Suprapubic skin (tissue), 4 donors: ENCODE data around the gene IGFBP2. TPM values are rescaled to one million over a fixed set of nuclear protein-coding genes. Genes with fewer than 3 reads are reported as not detected.
"Not testable (repeated sequence)": the region's sequence is repeated elsewhere in the genome, so short reads cannot be mapped to it uniquely, and the experiment has no call there.

Experiments
- DNase-seq, 2 donors: peaks; one replicate each; pipeline ENCODE4 v3.0.0-alpha.2; 2019; ENCODE audit warnings: low spot score in 2 of 2
- H3K27ac ChIP-seq: fragments of 200-600 bp; sonication (generic); one replicate; pipeline ENCODE4 v1.5.1; 2019
- H3K27me3 ChIP-seq: fragments of 200-600 bp; sonication (generic); one replicate; pipeline ENCODE4 v1.5.1; 2019
- H3K36me3 ChIP-seq: fragments of 200-600 bp; sonication (generic); one replicate; pipeline ENCODE4 v1.5.1; 2019
- H3K4me1 ChIP-seq: fragments of 200-600 bp; sonication (generic); one replicate; pipeline ENCODE4 v1.5.1; 2019
- H3K4me3 ChIP-seq: fragments of 200-600 bp; sonication (generic); one replicate; pipeline ENCODE4 v1.5.1; 2019; ENCODE audit warnings: mild to moderate bottlenecking
- H3K9me3 ChIP-seq: fragments of 200-600 bp; sonication (generic); one replicate; pipeline ENCODE4 v1.5.1; 2019
- CTCF ChIP-seq, 2 donors: fragments of 200-600 bp in 1 of 2; fragments of 450-650 bp in 1 of 2; sonication (generic) in 1 of 2; IDR thresholded peaks; one replicate each; pipeline ENCODE4 v1.5.1; 2016 to 2019; ENCODE audit warnings: antibody characterized with exemption in 2 of 2, mild to moderate bottlenecking in 1 of 2, moderate library complexity in 1 of 2
- EP300 ChIP-seq: sonication (generic); formaldehyde crosslinking; IDR thresholded peaks from one replicate; pipeline ENCODE4 v1.6.1; 2017; ENCODE audit warnings: antibody characterized with exemption
- POLR2A ChIP-seq, 2 donors: fragments of 450-650 bp; IDR thresholded peaks; one replicate each; pipeline ENCODE4 v1.6.1; 2017; ENCODE audit warnings: antibody characterized with exemption in 2 of 2, mild to moderate bottlenecking in 2 of 2, moderate library complexity in 2 of 2
- POLR2AphosphoS5 ChIP-seq, 3 donors: sonication (generic); formaldehyde crosslinking; IDR thresholded peaks; one replicate each; pipeline ENCODE4 v1.6.1; 2017; ENCODE audit warnings: antibody characterized with exemption in 3 of 3
- WGBS: methylation state at CpG from one replicate; pipeline ENCODE4 v1.1.5; 2018; 5-methylcytosine and 5-hydroxymethylcytosine counted together
- total RNA-seq, 4 donors: library from RNA; depleted of rRNA; stranded (reverse); fragments of >200 nt; gene quantifications; one replicate each; pipeline ENCODE4 v1.1.0, GENCODE V29; 2016

The IGFBP2 gene
- total RNA-seq, 4 donors from 2014 or later: 7.5 to 28.3 (median 18.7) TPM

DNA sequence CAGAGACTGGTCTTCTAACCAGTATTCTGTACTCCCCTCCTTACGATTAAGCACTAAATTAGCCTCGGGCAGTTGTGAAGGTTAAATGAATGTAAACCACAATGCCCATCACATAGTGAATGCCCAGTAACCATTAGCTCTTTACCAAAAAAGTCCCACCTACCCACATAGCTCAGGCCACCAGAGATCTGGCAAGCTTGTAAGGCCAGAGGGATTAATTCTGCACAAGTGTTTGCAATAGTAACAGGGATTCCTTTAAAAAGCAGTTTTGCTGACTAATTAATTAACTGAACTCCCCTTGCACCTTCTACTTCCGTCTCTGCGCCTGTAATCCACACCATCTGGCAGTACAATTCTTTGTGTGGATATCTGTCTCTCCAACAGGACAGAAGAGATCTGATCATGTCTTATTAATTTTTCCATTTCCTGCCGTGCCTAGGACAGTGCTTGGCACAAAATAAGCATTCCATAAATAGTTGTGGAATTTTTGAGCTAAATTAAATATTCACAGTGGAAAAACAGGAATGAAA is 36.2 kb upstream of the IGFBP2 start:
- no peak overlapping the region for H3K4me3 ChIP-seq
- no peaks in the 10 kb centered on the region for H3K27me3 ChIP-seq
- no peaks in the 10 kb centered on the region for H3K36me3 ChIP-seq
- H3K9me3 ChIP-seq: no peaks in the 10 kb centered on the region
- TF ChIP-seq POLR2AphosphoS5 (IDR thresholded peaks at IDR 0.05) (no peak), EP300 (no peak)
- H3K27ac ChIP-seq: no peak overlapping the region
- DNase-seq: no peak
- H3K4me1 ChIP-seq: peaks cover 22% of the 10 kb centered on the region
- 29% methylated on average over 5 of the region's 5 CpGs for whole genome bisulfite sequencing

DNA sequence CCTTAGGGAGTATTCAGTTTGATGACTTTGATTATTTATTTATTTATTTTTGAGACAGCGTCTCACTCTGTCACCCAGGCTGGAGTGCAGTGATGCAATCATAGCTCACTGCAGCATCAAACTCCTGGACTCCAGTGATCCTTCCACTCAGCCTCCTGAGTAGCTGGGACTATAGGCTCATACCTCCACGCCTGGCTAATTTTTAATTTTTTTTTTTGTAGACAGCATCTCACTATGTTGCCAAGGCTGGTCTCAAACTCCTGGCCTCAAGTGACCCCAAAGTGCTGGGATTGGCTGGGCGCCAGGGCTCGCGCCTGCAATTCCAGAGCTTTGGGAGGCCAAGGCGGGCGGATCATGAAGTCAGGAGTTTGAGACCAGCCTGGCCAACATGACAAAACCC is 35.4 kb upstream of the IGFBP2 start:
- DNase-seq, H3K9me3 ChIP-seq, H3K36me3 ChIP-seq, H3K27ac ChIP-seq, H3K27me3 ChIP-seq, H3K4me3 ChIP-seq: not testable (repeated sequence)
- H3K4me1 ChIP-seq: peaks cover 28% of the 10 kb centered on the region
- 59% methylated on average over 7 of the region's 7 CpGs for WGBS

DNA sequence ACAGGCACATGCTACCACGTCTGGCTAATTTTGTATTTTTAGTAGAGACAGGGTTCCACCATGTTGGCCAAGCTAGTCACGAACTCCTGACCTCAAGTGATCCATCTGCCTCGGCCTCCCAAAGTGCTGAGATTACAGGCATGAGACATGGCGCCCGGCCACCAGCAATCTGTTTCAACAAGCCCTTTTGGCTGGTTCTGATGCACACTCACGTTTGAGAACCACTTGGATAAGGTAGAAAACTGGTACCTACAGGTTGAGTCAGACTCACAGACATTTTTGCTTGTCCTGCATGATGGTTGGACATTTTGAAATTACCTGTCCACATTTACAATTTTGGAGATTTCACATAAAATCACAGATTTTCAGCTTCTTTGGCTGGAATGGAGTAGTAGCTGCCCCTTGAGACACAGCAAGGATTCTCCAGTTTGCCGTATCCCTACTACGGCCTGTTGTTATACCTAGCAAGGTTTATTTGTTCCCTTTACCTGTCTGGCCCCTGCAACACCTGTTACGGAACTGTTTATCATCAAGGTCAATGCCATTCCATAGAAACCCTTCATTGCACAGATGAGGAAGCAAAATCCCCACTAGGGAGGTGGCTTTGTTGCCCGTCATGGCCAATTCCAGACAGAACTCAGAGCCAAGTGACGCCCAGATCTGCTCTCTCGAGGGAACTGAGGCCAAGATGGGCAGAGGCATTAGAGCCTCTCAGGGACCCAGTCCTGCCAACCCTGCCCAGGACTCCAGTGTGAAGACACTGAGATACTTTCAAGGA is 31.4 kb upstream of the IGFBP2 start:
- WGBS: 74% methylated on average over 12 of the region's 12 CpGs
- H3K36me3 ChIP-seq: no peaks in the 10 kb centered on the region
- H3K9me3 ChIP-seq: no peaks in the 10 kb centered on the region
- H3K4me1 ChIP-seq: peaks cover 31% of the 10 kb centered on the region
- peaks cover 5% of the 10 kb centered on the region for H3K27me3 ChIP-seq
- no peak for DNase-seq
- H3K27ac ChIP-seq: no peak overlapping the region
- no peak for TF ChIP-seq POLR2AphosphoS5 (IDR thresholded peaks at IDR 0.05)
- no peak for TF ChIP-seq POLR2A (IDR thresholded peaks at IDR 0.05)
- no peak for TF ChIP-seq CTCF (IDR thresholded peaks at IDR 0.05)
- no peak for TF ChIP-seq EP300
- H3K4me3 ChIP-seq: no peak overlapping the region

DNA sequence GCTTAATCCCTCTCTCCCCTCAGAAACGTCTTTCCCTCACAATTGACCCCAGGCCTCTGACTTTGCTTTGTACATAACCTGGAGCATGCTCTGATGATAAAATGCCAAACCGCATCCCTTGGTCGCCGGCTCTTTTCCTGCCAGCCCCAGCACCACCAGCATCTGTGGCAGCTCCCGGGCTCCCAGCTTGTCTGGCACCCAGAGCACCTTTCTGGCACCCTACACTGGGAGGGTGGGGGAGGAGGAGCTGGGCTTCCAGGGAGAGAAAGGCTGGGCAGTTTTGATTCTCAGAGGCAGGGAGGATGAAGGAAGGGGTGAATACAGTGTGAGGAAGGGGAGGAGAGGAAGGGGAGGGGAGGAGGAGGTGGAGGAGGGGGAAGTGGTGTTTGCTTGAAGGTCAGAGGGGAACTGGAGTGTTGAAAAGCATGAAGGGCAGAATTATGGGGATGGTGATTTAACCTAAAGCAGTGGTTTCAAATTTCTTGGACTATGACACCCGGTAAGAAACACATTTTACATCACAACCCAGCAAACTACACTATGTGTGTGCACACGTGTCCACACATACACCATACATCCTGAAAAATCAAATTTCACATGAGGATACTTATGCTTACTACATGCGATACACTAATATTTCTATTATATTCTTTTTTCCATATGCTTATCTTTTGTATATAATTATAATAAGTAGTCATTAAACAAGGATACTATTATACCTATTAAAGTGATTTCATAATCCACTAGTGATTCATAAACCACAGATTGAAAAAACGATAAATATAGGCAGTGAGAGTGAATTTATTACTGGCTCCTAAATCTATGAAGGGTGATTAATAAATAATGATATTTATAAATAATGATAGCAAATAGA is 30.0 kb upstream of the IGFBP2 start:
- TF ChIP-seq POLR2A (IDR thresholded peaks at IDR 0.05): no peak
- TF ChIP-seq POLR2AphosphoS5 (IDR thresholded peaks at IDR 0.05): no peak
- TF ChIP-seq CTCF (IDR thresholded peaks at IDR 0.05): no peak
- TF ChIP-seq EP300: no peak
- Histone ChIP-seq H3K27ac (no peak overlapping the region), H3K27me3 (peaks cover 9% of the 10 kb centered on the region), H3K4me1 (peaks cover 20% of the 10 kb centered on the region), H3K9me3 (no peaks in the 10 kb centered on the region), H3K36me3 (no peaks in the 10 kb centered on the region), H3K4me3 (no peak overlapping the region)
- WGBS: 59% methylated on average over 9 of the region's 9 CpGs
- no peak for DNase-seq

DNA sequence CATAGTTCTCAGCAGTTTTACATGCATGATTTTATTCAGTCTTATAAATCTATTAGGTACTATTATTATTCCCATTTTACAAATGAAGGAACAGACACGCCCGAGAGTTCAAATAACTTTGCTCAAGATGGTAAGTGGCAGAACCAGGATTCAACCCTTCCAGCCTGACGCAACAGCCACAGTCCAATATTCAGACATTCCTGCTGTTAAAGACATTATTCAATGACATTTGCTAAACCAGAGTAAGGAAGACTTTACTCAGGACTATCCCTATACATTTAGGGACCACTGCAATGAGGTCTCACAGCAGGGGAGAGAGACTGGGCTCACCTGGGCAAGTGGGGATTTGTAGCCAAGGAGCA is 29.4 kb upstream of the IGFBP2 start:
- peaks cover 9% of the 10 kb centered on the region for H3K27me3 ChIP-seq

More for the DNA sequence above, 29.4 kb upstream of the IGFBP2 start:
- 72% methylated on average over 3 of the region's 3 CpGs for WGBS
- Histone ChIP-seq H3K36me3 (no peaks in the 10 kb centered on the region), H3K4me1 (peaks cover 20% of the 10 kb centered on the region), H3K27ac (no peak overlapping the region), H3K9me3 (no peaks in the 10 kb centered on the region), H3K4me3 (no peak overlapping the region)
- DNase-seq: no peak
- TF ChIP-seq CTCF (IDR thresholded peaks at IDR 0.05): no peak
- TF ChIP-seq POLR2A (IDR thresholded peaks at IDR 0.05): no peak
- TF ChIP-seq POLR2AphosphoS5 (IDR thresholded peaks at IDR 0.05): no peak
- TF ChIP-seq EP300: no peak
